Measurements from ENCODE around the gene HLA-DPA1.
"Not testable (repeated sequence)": the region's sequence is repeated elsewhere in the genome, so short reads cannot be mapped to it uniquely, and the experiment has no call there.

DNA sequence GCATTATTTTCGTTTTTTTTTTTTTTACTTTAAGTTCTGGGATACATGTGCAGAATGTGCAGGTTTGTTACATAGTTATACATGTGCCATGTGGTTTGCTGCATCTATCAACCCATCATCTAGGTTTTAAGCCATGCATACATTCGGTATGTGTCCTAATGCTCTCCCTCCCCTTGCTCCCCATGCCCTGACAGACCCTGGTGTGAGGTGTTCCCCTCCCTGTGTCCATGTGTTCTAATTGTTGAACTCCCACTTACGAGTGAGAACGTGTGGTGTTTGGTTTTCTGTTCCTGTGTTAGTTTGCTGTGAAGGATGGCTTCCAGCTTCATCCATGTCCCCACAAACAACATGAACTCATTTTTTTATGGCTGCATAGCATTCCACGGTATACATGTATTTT lies 10.0 kb downstream of the HLA-DPA1 start:
- TF ChIP-seq, protein P1, sequence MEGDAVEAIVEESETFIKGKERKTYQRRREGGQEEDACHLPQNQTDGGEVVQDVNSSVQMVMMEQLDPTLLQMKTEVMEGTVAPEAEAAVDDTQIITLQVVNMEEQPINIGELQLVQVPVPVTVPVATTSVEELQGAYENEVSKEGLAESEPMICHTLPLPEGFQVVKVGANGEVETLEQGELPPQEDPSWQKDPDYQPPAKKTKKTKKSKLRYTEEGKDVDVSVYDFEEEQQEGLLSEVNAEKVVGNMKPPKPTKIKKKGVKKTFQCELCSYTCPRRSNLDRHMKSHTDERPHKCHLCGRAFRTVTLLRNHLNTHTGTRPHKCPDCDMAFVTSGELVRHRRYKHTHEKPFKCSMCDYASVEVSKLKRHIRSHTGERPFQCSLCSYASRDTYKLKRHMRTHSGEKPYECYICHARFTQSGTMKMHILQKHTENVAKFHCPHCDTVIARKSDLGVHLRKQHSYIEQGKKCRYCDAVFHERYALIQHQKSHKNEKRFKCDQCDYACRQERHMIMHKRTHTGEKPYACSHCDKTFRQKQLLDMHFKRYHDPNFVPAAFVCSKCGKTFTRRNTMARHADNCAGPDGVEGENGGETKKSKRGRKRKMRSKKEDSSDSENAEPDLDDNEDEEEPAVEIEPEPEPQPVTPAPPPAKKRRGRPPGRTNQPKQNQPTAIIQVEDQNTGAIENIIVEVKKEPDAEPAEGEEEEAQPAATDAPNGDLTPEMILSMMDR (IDR thresholded peaks at IDR 0.05) = not testable (repeated sequence)
- TF ChIP-seq POLR2AphosphoS5 (IDR thresholded peaks at IDR 0.05) = not testable (repeated sequence)

All from sigmoid colon (tissue), 4 donors.